B cell (primary cell): ENCODE measurements around the gene SYTL4.

Source experiments
- EZH2 ChIP-seq: IDR thresholded peaks from 2 replicates; pipeline ENCODE4 v1.6.1; 2012; ENCODE audit warnings: borderline replicate concordance, low read depth, mild to moderate bottlenecking, moderate library complexity, low read length; ENCODE audit not compliant: insufficient read depth, poor library complexity, severe bottlenecking
- TF ChIP-seq, protein P1 (sequence below): fragments of 200-600 bp; IDR thresholded peaks from one replicate; pipeline ENCODE4 v1.8.0; 2022; ENCODE audit warnings: antibody characterized with exemption, mild to moderate bottlenecking

DNA sequence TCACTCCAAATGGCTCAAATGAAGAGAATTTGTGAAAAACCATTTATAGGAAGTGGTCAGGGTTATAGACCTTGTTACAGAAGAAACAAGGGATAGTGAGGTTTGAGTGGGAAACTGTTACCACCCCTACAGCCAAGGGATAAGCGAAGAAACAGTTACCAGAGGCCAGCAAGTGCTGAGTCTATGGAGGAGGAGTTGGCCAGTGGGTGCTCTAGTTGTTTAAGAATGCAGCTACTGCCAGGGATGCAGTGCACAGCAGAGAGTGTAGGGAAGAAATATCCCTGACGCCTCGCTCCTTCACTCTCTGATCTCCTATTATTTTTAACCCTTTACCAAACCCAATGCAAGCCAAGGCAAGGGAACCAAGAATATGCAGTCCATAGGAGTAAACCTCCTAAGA, 15.2 kb upstream of the SYTL4 start:
- TF ChIP-seq, protein P1, sequence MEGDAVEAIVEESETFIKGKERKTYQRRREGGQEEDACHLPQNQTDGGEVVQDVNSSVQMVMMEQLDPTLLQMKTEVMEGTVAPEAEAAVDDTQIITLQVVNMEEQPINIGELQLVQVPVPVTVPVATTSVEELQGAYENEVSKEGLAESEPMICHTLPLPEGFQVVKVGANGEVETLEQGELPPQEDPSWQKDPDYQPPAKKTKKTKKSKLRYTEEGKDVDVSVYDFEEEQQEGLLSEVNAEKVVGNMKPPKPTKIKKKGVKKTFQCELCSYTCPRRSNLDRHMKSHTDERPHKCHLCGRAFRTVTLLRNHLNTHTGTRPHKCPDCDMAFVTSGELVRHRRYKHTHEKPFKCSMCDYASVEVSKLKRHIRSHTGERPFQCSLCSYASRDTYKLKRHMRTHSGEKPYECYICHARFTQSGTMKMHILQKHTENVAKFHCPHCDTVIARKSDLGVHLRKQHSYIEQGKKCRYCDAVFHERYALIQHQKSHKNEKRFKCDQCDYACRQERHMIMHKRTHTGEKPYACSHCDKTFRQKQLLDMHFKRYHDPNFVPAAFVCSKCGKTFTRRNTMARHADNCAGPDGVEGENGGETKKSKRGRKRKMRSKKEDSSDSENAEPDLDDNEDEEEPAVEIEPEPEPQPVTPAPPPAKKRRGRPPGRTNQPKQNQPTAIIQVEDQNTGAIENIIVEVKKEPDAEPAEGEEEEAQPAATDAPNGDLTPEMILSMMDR: no peak
- TF ChIP-seq EZH2: no peak
